Hepatocyte (in vitro differentiated cells): Measurements from ENCODE around the gene TAF10. TPM values are rescaled to one million over a fixed set of nuclear protein-coding genes. Genes with fewer than 3 reads are reported as not detected.
A peak's percentile ranks its signal among the peaks of the same experiment; 100 is the strongest.

Experiments
- DNase-seq: peaks from one replicate; pipeline ENCODE4 v3.0.0-alpha.2; 2016; ENCODE audit warnings: low spot score
- H2AFZ ChIP-seq: fragments of 200-600 bp; sonication (generic); 2 replicates; pipeline ENCODE4 v1.6.0; 2016; ENCODE audit warnings: antibody characterized with exemption, mild to moderate bottlenecking
- H3K27ac ChIP-seq: fragments of 200-600 bp; sonication (generic); 2 replicates; pipeline ENCODE4 v1.5.1; 2016; ENCODE audit warnings: mild to moderate bottlenecking
- H3K27me3 ChIP-seq: fragments of 200-600 bp; sonication (generic); 2 replicates; pipeline ENCODE4 v1.6.1; 2016
- H3K36me3 ChIP-seq: fragments of 200-600 bp; sonication (generic); replicated peaks from 2 replicates; pipeline ENCODE4 v1.5.1; 2016; ENCODE audit warnings: low read depth; ENCODE audit not compliant: insufficient read depth
- H3K4me1 ChIP-seq: fragments of 200-600 bp; sonication (generic); 2 replicates; pipeline ENCODE4 v1.5.1; 2016; ENCODE audit warnings: mild to moderate bottlenecking, moderate library complexity; ENCODE audit not compliant: insufficient read depth
- H3K4me2 ChIP-seq: fragments of 200-600 bp; sonication (generic); 2 replicates; pipeline ENCODE4 v1.6.0; 2016
- H3K4me3 ChIP-seq: fragments of 200-600 bp; sonication (generic); 2 replicates; pipeline ENCODE4 v1.5.1; 2016; ENCODE audit warnings: mild to moderate bottlenecking
- H3K79me2 ChIP-seq: fragments of 200-600 bp; sonication (generic); 2 replicates; pipeline ENCODE4 v1.6.0; 2017; ENCODE audit warnings: mild to moderate bottlenecking
- H3K9me2 ChIP-seq: fragments of 200-600 bp; sonication (generic); replicated peaks from 2 replicates; pipeline ENCODE4 v1.6.0; 2017; ENCODE audit warnings: mild to moderate bottlenecking; ENCODE audit not compliant: insufficient read depth
- H3K9me3 ChIP-seq: fragments of 200-600 bp; sonication (generic); 2 replicates; pipeline ENCODE4 v1.5.1; 2016; ENCODE audit warnings: low read depth, mild to moderate bottlenecking
- H4K20me1 ChIP-seq: fragments of 200-600 bp; sonication (generic); 2 replicates; pipeline ENCODE4 v1.6.0; 2016; ENCODE audit warnings: mild to moderate bottlenecking; ENCODE audit not compliant: insufficient read depth, poor library complexity, severe bottlenecking
- CTCF ChIP-seq: fragments of 200-600 bp; sonication (generic); IDR thresholded peaks from 2 replicates; pipeline ENCODE4 v1.5.1; 2016; ENCODE audit warnings: antibody characterized with exemption, mild to moderate bottlenecking; ENCODE audit not compliant: poor library complexity
- EZH2 ChIP-seq: fragments of 200-600 bp; sonication (generic); IDR thresholded peaks from 2 replicates; pipeline ENCODE4 v1.6.1; 2016; ENCODE audit warnings: antibody characterized with exemption, mild to moderate bottlenecking, borderline replicate concordance
- EZH2phosphoT487 ChIP-seq: fragments of 200-600 bp; sonication (generic); IDR thresholded peaks from one replicate; pipeline ENCODE4 v1.6.1; 2018; ENCODE audit warnings: antibody characterized with exemption, mild to moderate bottlenecking, low read depth, moderate library complexity; ENCODE audit not compliant: unreplicated experiment, severe bottlenecking
- WGBS: methylation state at CpG from one replicate; pipeline ENCODE4 v1.1.6; 2016; ENCODE audit warnings: low lambda C conversion rate; ENCODE audit errors: missing lambda C conversion rate; 5-methylcytosine and 5-hydroxymethylcytosine counted together
- polyA plus RNA-seq: library from polyadenylated mRNA; unstranded; fragments of >200 nt; fragmentation: Nextera tagmentation; extraction: Ambion mirVana; gene quantifications from 2 replicates; pipeline ENCODE4 v1.2.1, GENCODE V29; 2016
- total RNA-seq: library from RNA; depleted of rRNA; stranded (reverse); fragments of >200 nt; gene quantifications from 2 replicates; pipeline ENCODE4 v1.2.3, GENCODE V29; 2014

The TAF10 gene
- total and polyA plus RNA-seq, 2 experiments from 2014 or later = 33.3 to 295 TPM

GRCh38 chr11:6606471-6607189 lies 5.4 kb downstream of the TAF10 start:
- H2AFZ ChIP-seq = no peak overlapping the region

GRCh38 chr11:6604790-6605189 lies 7.2 kb downstream of the TAF10 start:
- WGBS = 53% methylated on average over 3 of the region's 3 CpGs

More at GRCh38 chr11:6606471-6607189, 5.4 kb downstream of the TAF10 start:
- WGBS = 9% methylated on average over 11 of the region's 11 CpGs
- H3K4me3 ChIP-seq = no peak overlapping the region
- no peaks in the 10 kb centered on the region for H4K20me1 ChIP-seq
- H3K36me3 ChIP-seq = no peaks in the 10 kb centered on the region
- no peaks in the 10 kb centered on the region for H3K27me3 ChIP-seq
- peaks cover 76% of the 10 kb centered on the region for H3K79me2 ChIP-seq
- peak overlapping the region; percentile 98 for H3K27ac ChIP-seq
- no peaks in the 10 kb centered on the region for H3K9me2 ChIP-seq
- H3K9me3 ChIP-seq = no peaks in the 10 kb centered on the region
- peak overlapping the region; percentile 87 for H3K4me2 ChIP-seq
- peak; percentile 96 for DNase-seq
- TF ChIP-seq CTCF (no peak), EZH2 (no peak), EZH2phosphoT487 (no peak)
- peaks cover 38% of the 10 kb centered on the region for H3K4me1 ChIP-seq

GRCh38 chr11:6604081-6604626 lies 7.9 kb downstream of the TAF10 start:
- TF ChIP-seq EZH2phosphoT487 (no peak), CTCF (peak; percentile 28)
- H3K4me1 ChIP-seq = peaks cover 39% of the 10 kb centered on the region
- under 1% methylated on average over 20 of the region's 20 CpGs for WGBS
- H3K4me3 ChIP-seq = peak overlapping the region; percentile 80
- peaks cover 83% of the 10 kb centered on the region for H3K79me2 ChIP-seq
- peak overlapping the region; percentile 70 for H2AFZ ChIP-seq
- no peaks in the 10 kb centered on the region for H3K9me2 ChIP-seq
- no peaks in the 10 kb centered on the region for H3K27me3 ChIP-seq
- no peaks in the 10 kb centered on the region for H4K20me1 ChIP-seq
- no peaks in the 10 kb centered on the region for H3K36me3 ChIP-seq
- DNase-seq = peak; percentile 79
- H3K4me2 ChIP-seq = peak overlapping the region; percentile 87
- H3K9me3 ChIP-seq = no peaks in the 10 kb centered on the region
- peak overlapping the region; percentile 98 for H3K27ac ChIP-seq

More at GRCh38 chr11:6604790-6605189, 7.2 kb downstream of the TAF10 start:
- no peaks in the 10 kb centered on the region for H3K36me3 ChIP-seq
- DNase-seq = no peak
- peak overlapping the region; percentile 98 for H3K27ac ChIP-seq
- H3K9me2 ChIP-seq = no peaks in the 10 kb centered on the region
- H3K4me2 ChIP-seq = peak overlapping the region; percentile 87
- H3K9me3 ChIP-seq = no peaks in the 10 kb centered on the region
- no peak for TF ChIP-seq EZH2
- no peak for TF ChIP-seq CTCF
- no peak for TF ChIP-seq EZH2phosphoT487
- no peaks in the 10 kb centered on the region for H4K20me1 ChIP-seq
- peaks cover 82% of the 10 kb centered on the region for H3K79me2 ChIP-seq
- H3K27me3 ChIP-seq = no peaks in the 10 kb centered on the region
- no peak overlapping the region for H2AFZ ChIP-seq
- peaks cover 39% of the 10 kb centered on the region for H3K4me1 ChIP-seq
- H3K4me3 ChIP-seq = peak overlapping the region; percentile 80
